LNCAP (cell line): ENCODE results near the gene DOCK2.

Source experiments
- TF ChIP-seq, protein P1 (sequence below): fragments of 450-650 bp; IDR thresholded peaks from 2 replicates; pipeline ENCODE4 v1.5.1; 2017; ENCODE audit warnings: mild to moderate bottlenecking

Gene DOCK2

DNA sequence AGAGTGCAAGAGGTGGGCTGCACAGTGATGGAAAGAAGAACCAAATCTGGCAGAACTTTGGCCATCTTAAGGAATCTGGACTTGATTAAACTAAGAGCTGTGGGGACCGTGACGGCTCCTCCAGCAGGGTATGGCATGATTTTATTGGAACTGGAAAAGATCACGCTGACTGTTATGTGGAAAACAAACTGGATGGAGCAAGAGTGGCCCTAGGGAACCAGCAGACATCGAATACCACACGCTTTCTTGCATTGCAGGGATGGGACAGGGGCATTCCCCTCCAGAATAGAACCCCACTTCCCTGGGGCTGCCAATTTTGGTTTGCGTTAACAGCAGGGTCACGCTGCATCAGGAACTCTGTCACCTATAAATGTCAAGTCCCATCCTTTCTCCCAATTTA lies 304.5 kb downstream of the DOCK2 start:
- TF ChIP-seq, protein P1, sequence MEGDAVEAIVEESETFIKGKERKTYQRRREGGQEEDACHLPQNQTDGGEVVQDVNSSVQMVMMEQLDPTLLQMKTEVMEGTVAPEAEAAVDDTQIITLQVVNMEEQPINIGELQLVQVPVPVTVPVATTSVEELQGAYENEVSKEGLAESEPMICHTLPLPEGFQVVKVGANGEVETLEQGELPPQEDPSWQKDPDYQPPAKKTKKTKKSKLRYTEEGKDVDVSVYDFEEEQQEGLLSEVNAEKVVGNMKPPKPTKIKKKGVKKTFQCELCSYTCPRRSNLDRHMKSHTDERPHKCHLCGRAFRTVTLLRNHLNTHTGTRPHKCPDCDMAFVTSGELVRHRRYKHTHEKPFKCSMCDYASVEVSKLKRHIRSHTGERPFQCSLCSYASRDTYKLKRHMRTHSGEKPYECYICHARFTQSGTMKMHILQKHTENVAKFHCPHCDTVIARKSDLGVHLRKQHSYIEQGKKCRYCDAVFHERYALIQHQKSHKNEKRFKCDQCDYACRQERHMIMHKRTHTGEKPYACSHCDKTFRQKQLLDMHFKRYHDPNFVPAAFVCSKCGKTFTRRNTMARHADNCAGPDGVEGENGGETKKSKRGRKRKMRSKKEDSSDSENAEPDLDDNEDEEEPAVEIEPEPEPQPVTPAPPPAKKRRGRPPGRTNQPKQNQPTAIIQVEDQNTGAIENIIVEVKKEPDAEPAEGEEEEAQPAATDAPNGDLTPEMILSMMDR, result no peak

DNA sequence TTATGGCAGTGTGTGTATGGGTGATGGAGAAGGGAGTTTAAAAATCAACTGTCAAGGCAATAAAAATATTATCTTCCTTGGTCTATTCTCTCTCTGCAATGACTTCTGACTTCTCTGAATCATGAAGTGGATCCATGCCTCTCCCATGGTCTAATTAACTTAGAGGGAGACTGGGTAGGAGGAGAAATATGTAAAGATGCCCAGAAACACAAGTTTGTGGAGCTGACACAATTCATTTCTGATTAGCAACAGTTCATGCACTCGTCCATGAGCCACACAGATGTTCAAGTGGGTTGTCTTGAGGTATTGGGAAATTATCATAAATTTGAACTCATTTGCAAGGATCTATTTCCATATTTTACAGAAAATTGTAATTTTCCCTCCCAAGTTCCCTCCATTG lies 305.1 kb downstream of the DOCK2 start:
- TF ChIP-seq, protein P1, result no peak

DNA sequence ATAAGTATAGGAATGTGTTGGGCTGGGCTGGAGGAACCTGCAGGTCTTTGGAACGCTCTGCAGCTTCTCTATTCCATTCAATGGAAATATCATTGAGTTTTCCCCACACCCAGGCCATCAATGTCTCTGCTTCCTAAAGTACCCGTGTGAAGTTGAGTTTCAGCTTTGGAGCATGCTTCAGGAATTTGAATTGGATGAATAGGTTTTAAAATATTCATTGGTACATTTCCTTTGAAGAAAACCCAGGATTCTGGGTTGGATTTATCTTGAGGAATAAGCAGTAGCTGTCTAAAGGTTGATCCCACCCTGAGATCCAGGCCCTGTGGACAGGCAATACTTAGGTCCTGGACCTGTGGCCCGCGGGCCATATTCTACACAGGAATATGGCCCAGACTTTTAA lies 306.0 kb downstream of the DOCK2 start:
- TF ChIP-seq, protein P1, result no peak

DNA sequence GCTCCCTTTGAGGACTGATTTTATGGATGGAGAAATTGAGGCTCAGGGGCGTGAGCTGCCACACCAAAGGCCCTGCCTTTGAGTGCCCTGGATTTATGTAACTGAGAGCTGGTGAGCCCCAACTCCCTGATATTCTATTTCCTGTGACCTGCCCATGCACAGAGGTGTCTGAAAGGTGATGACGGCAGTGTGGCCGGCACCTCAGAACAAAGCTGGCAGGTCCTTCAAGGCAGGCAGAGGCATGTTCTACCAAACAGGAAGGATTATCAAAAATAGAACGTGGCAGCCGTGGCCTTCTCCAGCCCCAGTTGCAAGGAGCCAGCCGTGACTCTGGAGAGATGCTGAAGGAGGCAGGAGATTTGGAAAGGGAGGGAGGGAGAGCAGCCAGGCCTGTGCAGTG lies 307.0 kb downstream of the DOCK2 start:
- TF ChIP-seq, protein P1, result no peak

DNA sequence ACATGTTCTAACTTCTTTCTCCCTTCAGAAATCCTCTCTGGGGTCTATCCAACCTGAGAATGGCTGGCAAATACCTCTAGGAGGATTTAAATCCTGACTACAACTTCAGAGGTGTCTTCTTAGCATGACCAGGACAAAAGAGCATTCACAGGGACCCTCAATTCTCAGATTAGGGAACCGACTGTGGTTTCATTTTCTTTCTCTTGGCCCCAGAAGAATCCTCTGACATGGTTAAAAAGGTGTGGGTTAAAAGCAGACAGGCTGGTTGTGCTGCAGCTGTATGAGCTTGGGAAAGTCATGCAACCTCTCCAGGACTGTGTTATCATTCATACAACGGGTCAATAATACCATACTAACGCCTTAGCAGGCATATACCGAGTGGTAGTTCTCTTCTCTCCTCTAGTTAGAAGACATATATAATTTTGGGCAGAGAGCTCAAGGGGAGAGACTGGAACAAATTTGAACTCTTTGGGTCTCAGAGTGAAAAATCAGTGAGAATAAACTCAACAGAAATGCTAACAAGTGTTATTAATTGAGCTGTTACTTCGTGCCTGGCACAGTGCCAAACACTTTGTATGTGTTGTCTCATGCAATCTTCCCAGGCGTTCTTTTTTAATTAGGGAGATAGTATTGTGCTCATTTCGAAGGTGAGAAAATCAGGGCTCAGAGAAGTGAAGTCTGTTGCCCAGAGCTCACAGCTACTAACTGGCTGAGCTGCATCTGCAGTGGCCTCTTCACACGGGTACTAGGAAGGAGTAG lies 308.0 kb downstream of the DOCK2 start:
- TF ChIP-seq, protein P1, result no peak

DNA sequence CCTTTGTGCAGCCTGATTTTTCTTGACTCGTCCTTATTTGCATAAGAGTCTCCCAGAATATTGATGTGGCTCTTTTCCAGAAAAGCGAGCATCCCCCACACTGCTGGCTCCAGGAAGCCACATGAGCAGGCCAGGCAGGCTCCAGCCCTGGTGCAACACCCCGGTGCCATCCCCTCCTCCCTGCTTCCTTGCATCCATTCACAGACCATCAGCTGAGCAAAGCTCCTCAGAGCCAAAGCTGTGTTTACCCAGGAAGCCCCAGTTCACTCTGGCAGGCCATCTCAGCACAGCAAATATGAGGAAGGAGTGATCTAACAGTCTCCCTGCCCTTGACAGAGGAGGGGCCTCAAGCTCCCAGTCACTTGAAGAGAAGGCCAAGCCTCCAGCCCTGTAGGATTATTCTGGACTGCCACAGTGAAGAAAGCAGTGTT lies 308.8 kb downstream of the DOCK2 start:
- TF ChIP-seq, protein P1, result no peak

DNA sequence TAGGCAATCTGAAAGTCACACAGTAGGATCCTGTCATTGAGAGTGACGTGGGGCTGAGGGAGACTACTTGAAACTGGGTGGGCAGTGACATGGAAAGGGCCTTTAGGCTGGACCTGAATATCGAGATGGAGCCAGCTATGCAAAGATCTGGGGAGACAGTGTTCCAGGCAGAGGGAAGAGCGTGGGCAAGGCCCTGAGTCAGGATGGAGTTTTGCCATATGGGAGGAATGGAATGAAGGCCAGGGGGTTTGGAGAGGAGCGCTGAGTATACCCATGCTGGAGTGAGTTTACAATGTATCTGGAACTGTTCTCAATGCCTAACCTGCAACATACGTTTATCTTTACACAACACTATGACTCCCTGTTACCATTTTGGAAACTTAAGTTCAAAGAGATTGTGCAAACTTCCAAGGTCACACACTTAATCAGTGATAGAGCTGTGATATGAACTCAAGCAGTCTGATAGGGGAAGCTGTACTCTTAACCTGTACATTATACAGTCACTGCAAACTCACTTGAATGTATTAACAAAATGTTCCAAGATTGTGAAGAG lies 309.7 kb downstream of the DOCK2 start:
- TF ChIP-seq, protein P1, result no peak
